Skeletal muscle cell (primary cell): ENCODE measurements around the gene LSAMP.

Source experiments
- DNase-seq: peaks from one replicate; pipeline ENCODE4 v3.0.0-alpha.2; 2010; ENCODE audit warnings: low read depth
- H3K4me3 ChIP-seq: 2 replicates; pipeline ENCODE4 v1.5.1; 2011; ENCODE audit warnings: low read depth, mild to moderate bottlenecking, control low read depth, low read length, moderate library complexity

The LSAMP gene

DNA sequence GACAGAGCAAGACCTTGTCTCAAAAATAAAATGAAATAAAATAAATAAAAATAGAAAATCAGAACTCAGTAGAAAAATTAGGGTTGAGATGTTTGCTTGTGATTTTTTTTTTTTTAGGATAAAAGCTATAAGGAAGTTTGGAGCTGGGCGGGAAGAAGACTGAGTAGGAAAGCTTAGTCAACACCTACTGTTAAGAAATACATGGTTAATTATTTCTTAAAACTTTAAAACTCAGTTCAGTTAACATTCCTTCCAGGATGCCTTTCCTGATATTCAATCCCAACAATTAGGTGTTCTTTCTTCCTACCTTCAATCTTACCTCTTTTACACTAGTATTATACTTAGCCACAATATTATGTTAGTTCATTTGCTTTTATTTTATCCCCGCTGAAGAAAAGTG, 246.2 kb downstream of the LSAMP start:
- no peak for DNase-seq
- H3K4me3 ChIP-seq = no peak overlapping the region

DNA sequence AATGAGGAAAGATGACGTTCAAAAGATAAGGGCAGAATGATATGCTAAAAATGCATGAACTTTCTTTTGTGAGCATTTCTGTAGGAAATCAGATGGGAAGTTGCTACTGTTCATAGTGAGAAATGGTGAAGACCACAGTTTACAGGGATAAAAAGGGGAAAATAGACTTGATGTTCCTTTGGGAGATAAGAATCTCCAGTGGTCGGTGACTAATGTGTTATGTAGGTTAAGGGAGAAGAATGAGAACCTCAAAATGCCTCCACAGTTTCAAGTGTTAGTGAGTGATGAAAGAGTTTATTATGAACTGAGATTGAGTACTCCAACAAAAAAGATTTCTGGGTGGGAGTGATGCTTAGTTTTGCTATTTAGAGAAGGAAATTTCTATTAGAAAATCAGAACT, 247.2 kb downstream of the LSAMP start:
- H3K4me3 ChIP-seq = no peak overlapping the region
- no peak for DNase-seq

DNA sequence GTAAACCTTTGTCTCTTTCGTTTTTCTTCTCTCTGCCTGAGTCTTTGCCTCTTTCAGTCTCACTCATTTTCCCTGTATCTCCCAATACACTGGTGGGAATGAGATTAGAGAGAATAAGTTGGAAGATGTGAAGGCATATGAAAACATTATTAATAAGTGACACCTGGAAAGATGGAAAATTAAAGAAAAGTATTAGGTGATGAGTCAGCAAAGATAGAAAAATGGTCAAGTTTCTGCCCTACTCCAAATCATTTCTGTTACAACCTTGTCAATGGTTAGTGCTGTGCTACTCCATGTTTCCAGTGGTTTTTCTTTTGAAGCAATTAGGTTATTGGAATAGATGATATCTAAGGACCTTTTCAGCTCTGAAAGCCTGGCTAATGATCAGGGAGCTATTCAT, 252.8 kb downstream of the LSAMP start:
- no peak overlapping the region for H3K4me3 ChIP-seq
- no peak for DNase-seq

DNA sequence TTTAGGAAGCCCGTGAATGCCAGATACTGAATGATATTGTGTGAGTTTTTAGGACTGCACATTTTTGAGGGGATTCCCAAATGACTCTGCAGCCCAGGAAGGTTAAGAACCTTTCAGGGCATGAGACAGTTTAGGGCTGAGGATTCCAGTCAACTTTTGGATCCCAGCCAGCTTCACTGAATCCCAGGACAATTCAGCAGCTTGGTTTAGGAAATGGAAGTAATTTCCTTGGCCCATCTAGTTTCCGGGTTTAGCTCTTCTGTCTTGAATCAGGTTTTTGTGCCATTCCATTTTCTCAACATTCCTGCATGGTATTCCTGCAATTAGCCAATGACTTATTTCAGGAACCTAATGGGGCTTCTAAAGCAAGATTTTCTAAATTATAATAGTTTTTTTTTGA, 253.9 kb downstream of the LSAMP start:
- no peak for DNase-seq
- H3K4me3 ChIP-seq = no peak overlapping the region

DNA sequence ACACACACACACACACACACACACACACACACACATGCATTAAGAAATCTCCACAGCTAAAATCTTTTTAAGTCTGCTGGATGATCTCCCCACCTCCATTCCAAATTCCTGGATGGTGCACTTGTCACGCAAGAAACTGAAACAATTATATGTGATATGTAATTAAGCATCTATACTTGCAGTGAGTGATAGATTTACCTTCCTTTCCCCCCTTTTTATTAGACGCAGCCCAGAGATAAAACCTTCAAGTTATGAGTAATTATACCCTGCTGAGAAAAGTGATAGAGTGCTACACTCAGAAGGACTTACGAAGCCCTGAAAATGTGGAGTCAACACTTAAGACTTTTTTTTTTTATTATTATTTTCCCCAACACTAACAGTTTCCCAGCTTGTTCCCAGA, 255.2 kb downstream of the LSAMP start:
- H3K4me3 ChIP-seq = no peak overlapping the region
- no peak for DNase-seq

DNA sequence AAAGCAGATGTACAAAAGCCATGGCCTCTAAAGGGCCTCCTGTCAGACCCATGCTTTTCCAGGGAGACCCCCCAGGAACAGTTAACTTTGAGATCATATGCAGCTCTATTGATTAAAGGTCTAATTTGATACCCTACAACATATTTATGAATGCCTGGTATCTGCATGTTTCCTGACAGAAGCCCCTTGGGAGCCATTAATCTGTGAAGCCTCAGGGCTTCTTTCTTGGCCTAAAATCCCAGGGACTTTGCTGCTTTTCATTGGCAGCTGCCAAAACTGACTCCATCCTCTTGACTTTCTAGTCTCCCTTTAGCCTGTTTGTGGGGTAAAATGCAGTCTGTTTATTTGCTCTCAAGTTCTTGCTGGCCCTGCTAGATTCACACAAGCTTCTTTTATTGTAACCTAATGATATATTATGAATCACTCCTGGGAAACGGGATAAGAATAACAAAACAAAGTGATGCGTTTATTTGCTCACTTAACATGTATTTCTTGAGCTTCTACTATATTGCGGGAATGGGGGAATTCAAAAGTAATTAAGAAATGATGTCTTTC, 257.0 kb downstream of the LSAMP start:
- DNase-seq = peak; percentile 21
- no peak overlapping the region for H3K4me3 ChIP-seq

DNA sequence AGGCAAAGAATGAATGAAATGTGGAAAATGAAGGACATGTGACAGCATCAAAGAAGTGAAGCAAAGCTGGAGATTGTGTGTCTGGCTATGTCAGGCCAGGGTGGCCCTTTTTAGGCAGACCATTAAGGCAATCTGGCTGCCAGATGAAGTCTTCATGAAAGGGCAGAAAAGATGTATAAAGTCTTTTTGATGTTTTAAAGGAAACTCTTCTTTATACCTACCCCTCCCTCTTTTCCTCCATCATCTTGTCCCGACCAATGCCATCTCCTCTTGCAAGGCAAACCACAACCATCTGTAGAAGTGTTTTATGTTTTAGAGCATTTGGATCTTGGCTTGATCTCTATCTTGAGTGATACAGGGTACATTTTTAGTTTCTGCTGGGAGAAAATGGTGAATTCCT, 259.2 kb downstream of the LSAMP start:
- no peak for DNase-seq
- H3K4me3 ChIP-seq = no peak overlapping the region

DNA sequence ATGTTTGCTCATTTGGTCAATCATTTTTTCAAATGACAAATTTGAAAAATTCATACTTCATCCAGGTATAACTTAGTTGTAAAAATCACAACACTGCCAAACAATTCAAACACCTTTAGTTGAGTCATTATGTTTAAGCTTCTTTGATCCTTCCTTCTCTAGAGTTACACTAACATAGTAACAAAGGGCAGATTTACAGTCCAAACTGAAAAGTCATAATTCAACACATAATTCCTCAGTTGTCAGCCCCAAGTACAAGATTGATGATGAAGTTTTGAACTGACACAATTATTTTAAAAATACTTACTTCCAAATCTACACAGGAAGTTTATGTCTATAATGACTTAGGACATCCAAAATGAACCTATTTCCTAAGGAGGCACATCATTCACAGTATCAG, 264.1 kb downstream of the LSAMP start:
- no peak for DNase-seq
- no peak overlapping the region for H3K4me3 ChIP-seq

DNA sequence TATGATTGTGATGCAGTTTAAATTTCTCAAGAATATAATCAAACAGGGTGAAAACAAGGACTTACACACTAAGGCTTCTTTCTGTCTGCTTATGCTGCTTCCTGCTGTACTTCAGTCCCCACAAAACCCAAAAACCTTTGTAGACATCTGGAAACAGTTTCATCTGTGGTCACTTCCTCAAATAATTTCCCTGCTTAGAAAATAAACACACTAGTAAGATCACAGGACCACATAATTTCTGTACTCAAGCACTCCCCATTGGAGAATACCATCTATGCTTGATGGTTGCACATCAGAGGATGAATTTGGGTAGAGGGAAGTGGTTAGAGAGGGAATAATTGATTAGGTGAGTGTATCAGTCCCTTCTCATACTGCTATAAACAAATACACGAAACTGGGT, 266.2 kb downstream of the LSAMP start:
- peak; percentile 25 for DNase-seq
- no peak overlapping the region for H3K4me3 ChIP-seq

DNA sequence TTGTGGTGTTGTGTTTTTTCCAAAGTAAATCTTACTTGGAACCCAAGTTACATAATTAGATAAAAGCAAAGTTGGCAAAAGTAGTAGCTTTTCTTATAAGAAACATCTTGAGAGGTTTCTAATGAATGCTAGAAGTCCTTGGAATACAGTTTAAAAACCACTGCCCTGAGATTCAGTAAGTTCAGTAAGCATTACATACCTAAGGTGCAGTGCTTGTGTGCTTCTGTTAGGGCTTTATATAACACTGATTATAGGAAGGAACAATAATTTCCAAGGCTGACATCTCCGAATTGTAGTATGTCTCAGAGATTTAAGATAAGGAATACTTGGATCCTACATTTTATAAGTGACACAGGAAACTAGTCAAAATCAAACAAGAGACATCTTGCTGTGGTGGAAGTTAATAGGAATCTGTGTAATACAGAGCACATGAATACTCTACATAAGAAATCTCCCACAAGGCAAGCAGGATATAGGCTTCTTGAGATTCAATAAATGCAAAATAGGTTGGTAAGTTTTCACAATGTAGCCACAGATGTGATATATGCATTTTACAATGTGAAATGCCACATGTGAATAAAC, 268.2 kb downstream of the LSAMP start:
- H3K4me3 ChIP-seq = no peak overlapping the region
- DNase-seq = no peak

DNA sequence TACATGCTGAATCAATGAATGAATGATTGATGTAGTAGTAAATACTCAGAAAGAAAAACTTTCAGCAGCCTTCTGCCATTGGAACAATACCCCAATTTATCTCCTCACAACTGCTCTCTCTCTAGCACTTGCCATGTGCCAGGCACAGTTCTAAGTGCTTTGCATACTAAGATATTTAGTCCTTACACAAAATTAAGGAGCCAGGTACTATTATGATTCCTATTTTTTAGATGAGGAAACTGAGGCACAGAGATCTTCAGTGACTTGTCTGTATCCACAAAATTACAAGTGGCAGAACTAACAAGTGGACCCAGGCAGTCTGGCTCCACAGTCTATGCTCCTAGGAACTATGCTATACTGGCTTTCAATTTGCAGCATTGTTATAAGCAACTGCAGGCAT, 279.2 kb downstream of the LSAMP start:
- no peak for DNase-seq

DNA sequence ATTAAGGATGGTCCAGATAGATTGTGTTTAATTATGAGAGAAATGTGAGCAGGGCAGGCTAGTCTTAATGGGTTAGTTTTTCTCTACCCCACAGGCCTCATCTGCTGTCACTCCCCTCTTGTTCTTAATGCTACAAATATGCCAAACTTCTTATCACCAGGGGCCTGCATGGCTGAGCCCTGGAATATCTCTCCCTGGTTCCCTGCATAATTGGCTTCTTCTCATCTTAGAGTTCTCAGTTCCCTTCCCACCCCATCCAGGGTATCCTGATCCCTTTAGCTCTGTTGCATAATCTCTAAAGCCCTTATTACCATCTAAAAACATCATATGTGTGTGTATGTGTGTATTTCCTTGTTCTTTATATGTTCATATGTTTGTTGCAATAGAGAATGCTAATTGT, 279.6 kb downstream of the LSAMP start:
- DNase-seq = no peak

More for the DNA sequence above, 279.2 kb downstream of the LSAMP start:
- H3K4me3 ChIP-seq = no peak overlapping the region

DNA sequence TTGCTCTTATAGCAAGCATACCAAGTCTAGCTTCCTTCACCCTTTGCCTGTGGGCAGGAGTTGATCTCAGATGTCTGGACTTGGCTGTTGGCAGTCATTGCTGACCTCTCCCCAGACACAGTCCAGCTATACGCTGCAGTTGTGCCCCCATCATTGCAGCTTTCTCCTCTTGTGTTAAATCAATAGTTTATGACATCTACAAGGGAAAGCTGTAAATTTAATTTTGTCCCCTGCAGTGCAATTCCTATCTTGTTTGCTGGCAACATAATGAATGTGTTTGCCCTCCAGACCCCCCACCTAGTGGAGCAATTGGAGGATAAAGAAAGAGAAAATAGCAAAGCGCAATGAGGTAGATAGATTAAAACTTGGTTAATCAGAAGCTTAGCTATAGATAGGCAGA, 280.2 kb downstream of the LSAMP start:
- no peak overlapping the region for H3K4me3 ChIP-seq
- DNase-seq = no peak

More for the DNA sequence above, 279.6 kb downstream of the LSAMP start:
- H3K4me3 ChIP-seq = no peak overlapping the region

DNA sequence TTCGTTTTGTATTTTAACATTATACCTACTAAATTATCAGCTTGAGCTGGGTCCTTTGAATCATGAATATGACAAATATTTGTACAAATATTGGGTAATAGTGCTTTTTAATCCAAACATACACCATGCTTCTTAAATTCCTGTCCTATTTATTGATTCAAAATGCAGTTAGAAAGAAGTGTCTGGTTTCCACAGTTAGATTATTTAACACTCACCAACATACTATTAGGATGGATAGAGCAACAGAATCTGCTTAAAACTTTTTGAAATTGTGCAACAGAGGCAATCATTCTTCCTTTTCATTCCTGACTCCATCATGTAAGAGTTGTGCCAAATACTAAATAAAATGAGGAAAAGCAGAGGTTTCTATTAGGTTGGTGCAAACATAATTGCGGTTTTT, 281.2 kb downstream of the LSAMP start:
- H3K4me3 ChIP-seq = no peak overlapping the region
- DNase-seq = no peak

DNA sequence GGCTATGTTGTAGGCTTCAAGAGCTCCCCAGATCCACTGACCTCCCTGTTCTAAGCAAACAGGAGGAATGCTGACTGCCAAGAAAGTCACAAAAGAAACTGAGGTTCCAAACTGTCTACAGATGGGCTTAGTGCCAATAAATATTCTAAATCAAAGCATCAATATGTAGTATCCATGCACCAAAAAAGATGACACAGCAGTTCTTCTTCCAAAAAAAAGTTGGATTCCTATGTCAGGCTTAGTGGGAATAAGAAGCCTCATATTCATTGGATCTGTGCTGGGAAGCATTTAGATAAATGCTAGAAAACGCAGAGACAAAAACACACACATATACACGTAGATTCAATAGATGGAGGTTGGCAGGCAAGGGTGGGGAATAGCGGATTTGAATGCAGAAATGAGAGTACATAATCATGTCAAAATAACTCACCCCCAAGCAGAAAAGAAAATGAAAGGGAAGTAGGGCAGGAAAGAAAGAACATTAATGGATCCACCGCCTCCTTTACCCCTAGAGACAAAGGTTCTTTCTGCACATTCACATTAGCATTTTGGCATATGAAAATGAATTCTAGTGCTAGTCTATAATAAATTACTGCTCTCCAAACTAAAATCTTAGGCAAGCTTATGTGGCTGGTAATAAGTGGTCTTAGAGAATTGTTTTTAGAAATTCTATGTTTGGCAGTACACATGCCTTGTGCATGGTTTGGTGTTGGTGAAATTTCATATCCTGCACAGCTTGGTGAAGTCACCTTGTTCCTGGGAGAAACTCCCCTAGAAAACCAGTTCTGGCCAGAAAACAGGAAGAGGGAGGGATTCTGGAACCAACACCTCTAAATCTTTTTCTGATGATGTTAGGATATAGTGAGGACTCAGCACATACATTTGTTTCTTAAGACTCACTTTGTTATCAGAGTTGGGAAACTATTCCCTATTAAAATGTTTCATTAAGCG, 283.4 kb downstream of the LSAMP start:
- DNase-seq = no peak
- no peak overlapping the region for H3K4me3 ChIP-seq

DNA sequence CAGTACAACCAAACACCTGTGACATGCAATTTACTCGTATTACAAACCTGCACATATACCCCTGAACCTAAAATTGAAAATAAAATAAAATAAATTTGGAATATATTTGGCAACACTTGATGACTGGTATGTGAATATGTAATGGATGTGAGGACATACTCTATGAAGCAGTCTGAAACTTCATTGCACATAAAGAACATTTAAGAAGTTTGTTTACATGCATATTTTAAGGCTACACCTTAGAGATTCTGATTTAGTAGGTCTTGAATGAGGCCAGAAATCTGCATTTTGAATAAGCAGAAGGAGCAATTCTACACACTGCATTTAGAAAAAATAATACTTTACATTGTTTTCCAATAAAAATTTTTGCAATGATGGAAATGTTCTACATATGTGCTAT, 284.7 kb downstream of the LSAMP start:
- DNase-seq = no peak

DNA sequence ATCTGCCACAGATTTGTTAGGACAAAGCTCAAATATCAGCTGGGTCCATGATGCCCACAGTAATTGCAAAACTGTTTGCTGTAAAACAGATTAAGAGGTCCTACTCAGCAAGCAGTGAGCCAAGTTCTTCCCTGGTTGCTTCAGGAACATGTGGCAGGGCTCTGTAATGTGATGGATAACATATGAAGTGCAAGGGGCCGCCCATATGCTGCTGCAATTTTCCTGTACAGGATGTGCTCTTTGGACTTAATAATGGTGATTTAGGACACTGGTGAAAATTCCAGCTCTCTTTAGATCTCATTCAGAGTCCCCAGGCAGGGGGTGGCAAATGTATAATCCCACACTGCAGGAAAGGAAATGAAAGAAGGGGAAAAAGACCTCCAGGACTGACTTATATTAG, 289.4 kb downstream of the LSAMP start:
- no peak overlapping the region for H3K4me3 ChIP-seq
- peak; percentile 49 for DNase-seq

More for the DNA sequence above, 284.7 kb downstream of the LSAMP start:
- no peak overlapping the region for H3K4me3 ChIP-seq

DNA sequence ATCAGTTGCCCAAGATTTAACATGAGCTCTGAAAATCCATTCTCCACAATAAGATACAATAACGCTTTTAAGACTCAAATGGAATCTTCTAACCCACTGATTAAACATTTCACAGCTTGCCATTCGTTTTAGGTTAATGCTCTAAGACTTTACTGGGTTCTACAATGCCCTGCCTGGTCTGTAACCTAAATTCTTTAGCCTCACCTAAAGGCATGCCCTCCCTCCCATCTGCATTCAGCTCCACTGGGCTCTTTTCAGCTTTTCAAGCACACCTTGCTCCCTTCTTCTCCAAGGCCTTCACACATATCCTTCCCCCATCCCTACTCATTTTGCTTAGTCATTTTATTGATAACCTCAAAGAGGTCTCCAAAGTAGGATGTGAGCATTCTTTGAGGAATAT, 290.9 kb downstream of the LSAMP start:
- H3K4me3 ChIP-seq = no peak overlapping the region
- no peak for DNase-seq

DNA sequence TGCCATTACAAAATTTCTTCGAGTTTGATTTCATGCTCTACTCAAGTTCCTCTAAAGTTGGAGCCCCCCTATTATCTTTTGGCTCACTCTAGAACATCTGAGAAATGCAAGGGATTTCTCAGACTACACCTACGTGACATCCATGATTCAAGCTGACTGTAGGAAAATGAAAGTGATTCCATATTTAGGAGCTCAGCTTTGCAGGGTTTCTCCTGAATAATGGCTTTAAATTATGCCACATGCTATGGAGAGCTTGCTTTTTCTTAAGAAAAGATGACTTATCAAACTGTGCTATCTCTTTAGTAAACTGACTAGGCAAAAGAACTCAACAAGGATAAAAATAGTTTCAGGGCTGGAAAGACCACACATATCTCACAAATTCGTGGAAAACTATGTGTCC, 292.1 kb downstream of the LSAMP start:
- no peak for DNase-seq
- H3K4me3 ChIP-seq = no peak overlapping the region

DNA sequence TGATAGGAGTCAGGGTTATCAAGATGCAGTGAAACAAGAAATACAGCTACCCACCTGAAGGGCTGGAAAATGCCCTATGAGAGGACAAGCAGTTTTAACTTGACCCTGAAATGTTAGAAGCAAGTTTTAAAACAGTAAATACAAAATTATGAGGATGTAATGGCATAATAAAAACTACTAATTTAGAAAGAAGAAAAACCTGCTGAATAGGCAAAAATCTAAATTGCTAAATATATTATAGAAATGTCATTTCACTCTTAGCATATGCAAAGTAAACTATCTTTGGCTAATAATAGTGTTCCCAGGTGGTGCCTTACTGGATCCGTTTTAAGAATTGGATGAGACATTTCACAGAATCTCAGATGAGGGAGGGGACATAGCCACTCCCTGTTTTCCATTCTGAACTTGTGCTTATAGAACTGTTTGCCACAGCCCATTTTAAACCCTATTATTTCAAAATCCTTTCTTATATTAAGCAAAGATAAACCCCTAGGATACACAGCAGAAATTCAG, 294.6 kb downstream of the LSAMP start:
- DNase-seq = no peak
- H3K4me3 ChIP-seq = no peak overlapping the region
